Gastrocnemius medialis (tissue), 4 donors: ENCODE results near the gene ARHGEF37.

ENCODE experiments used
- POLR2A ChIP-seq, 2 donors: fragments of 450-650 bp; IDR thresholded peaks; one replicate each; pipeline ENCODE4 v1.6.1; 2017; ENCODE audit warnings: antibody characterized with exemption in 2 of 2, mild to moderate bottlenecking in 2 of 2, moderate library complexity in 2 of 2
- TF ChIP-seq, protein P1 (sequence below), 5 experiments: fragments of 450-650 bp in 3 of 5; fragments of 200-600 bp in 2 of 5; sonication (generic) in 2 of 5; IDR thresholded peaks in 4 of 5; conservative IDR thresholded peaks in 1 of 5; 1 replicate in 4 of 5; 2 replicates in 1 of 5; pipeline ENCODE4 v1.5.1; 2016 to 2019; ENCODE audit warnings: antibody characterized with exemption in 5 of 5, mild to moderate bottlenecking in 3 of 5, moderate library complexity in 3 of 5

DNA sequence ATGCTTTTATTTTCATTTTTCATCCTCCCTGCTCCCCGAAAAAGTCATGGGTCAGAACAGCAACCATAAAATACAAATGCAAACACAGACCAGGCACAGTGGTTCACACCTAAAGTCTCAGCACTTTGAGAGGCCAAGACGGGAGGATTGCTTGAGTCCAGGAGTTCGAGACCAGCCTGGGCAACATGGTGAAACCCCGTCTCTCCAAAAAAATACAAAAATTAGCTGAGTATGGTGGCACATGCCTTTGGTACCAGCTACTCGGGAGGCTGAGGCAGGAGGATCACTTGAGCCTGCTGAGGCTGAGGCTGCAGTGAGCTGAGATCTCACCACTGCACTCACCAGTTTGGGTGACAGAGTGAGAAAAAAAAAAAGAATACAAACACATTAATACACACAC lies 60.3 kb downstream of the ARHGEF37 start:
- TF ChIP-seq, protein P1, sequence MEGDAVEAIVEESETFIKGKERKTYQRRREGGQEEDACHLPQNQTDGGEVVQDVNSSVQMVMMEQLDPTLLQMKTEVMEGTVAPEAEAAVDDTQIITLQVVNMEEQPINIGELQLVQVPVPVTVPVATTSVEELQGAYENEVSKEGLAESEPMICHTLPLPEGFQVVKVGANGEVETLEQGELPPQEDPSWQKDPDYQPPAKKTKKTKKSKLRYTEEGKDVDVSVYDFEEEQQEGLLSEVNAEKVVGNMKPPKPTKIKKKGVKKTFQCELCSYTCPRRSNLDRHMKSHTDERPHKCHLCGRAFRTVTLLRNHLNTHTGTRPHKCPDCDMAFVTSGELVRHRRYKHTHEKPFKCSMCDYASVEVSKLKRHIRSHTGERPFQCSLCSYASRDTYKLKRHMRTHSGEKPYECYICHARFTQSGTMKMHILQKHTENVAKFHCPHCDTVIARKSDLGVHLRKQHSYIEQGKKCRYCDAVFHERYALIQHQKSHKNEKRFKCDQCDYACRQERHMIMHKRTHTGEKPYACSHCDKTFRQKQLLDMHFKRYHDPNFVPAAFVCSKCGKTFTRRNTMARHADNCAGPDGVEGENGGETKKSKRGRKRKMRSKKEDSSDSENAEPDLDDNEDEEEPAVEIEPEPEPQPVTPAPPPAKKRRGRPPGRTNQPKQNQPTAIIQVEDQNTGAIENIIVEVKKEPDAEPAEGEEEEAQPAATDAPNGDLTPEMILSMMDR (IDR thresholded peaks at IDR 0.05 in 4 of 5, conservative IDR thresholded peaks at IDR 0.05 in 1 of 5) = no peak
- TF ChIP-seq POLR2A (IDR thresholded peaks at IDR 0.05) = no peak
